NT2/D1 (cell line): ENCODE results near the gene HMCES.

ENCODE experiments used
- YY1 ChIP-seq: IDR thresholded peaks from 2 replicates; pipeline ENCODE4 v1.6.1; 2011; ENCODE audit not compliant: insufficient read length, insufficient read depth
- ZNF274 ChIP-seq: IDR thresholded peaks from 2 replicates; pipeline ENCODE4 v1.6.1; 2011; ENCODE audit warnings: mild to moderate bottlenecking, low read depth, low read length

DNA sequence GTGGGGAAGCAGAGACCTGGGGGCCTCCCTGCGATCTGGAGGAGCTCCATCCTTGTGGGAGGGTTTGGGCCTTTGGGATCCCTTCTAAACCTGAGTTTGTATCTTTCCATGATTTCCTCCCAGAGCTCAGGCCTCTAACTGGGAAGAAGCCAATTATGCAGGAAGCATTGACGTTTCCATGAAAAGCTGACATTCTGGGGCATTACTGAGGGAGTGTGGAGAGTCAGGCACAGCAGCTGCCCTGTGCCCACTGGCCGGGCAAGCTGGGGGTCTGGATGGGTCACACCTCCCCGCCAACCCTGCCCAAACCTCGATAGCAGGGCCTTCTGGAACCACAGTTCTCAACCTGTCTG is 74.9 kb downstream of the HMCES start:
- TF ChIP-seq YY1 = no peak
- no peak for TF ChIP-seq ZNF274
